ENCODE measurements around the gene ELL. TPM values are rescaled to one million over a fixed set of nuclear protein-coding genes. Genes with fewer than 3 reads are reported as not detected.
"Not testable (repeated sequence)": the region's sequence is repeated elsewhere in the genome, so short reads cannot be mapped to it uniquely, and the experiment has no call there.

Gene ELL
- total and polyA plus RNA-seq, 2 donors (not counting 3 experiments of a cell fraction or from before 2014, with no cell fraction given) = 9.9 to 18.2 TPM

DNA sequence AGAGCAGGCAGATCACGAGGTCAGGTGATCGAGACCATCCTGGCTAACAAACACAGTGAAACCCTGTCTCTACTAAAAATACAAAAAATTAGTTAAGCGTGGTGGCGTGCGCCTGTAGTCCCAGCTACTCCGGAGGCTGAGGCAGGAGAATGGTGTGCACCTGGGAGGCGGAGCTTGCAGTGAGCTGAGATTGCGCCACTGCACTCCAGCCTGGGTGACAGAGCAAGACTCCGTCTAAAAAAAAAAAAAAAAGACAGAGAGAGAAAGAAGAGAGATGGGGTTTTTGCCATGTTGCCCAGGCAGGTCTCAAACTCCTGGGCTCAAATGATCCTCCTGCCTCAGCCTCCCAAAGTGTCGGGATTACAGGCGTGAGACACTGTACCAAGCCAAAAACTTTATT, 116.1 kb downstream of the ELL start:
- H3K27me3 ChIP-seq (ENCODE audit: control insufficient read depth in 2 of 2, insufficient read depth in 2 of 2, low read length in 2 of 2); POLR2A ChIA-PET; H3K4me3 ChIP-seq (replicated peaks in 1 of 3; ENCODE audit: insufficient read depth in 1 of 3, low read depth in 1 of 3, low read length in 3 of 3); H3K9ac ChIP-seq (replicated peaks; ENCODE audit: extremely low read depth, insufficient read depth, low read length); H3K9me1 ChIP-seq (replicated peaks; ENCODE audit: control insufficient read depth, extremely low read depth, insufficient read depth, low read length); H3K4me1 ChIP-seq (ENCODE audit: control insufficient read depth, extremely low read depth, insufficient read depth, low read length); intact Hi-C loops (cut with micrococcal nuclease); H3K9me3 ChIP-seq (replicated peaks; ENCODE audit: control insufficient read depth, insufficient read depth, low read length); DNase-seq (ENCODE audit: low read depth, low spot score); dilution Hi-C loops (cut with MboI; ENCODE audit: extremely low pct_ligation_motif_present, low sequenced_read_pairs); H4K20me1 ChIP-seq (replicated peaks; ENCODE audit: control insufficient read depth, extremely low read depth, insufficient read depth, low read length); H3K36me3 ChIP-seq (ENCODE audit: control insufficient read depth in 2 of 2, extremely low read depth in 1 of 2, insufficient read depth in 2 of 2, low read length in 2 of 2); H3K79me2 ChIP-seq (ENCODE audit: control insufficient read depth, insufficient read depth, low read length); H2AFZ ChIP-seq (ENCODE audit: low read depth, low read length); BruUV-seq (replicated peaks); FAIRE-seq; H3K4me2 ChIP-seq (ENCODE audit: insufficient read depth, low read length); H3K27ac ChIP-seq (ENCODE audit: insufficient read depth, low read depth, low read length): not testable (repeated sequence)
- CTCF ChIA-PET = interaction anchor here (1.7 to 7.9 kb wide), 4 partner anchors 12 to 57 kb away, joined by 5 to 64 read pairs (median 6); no protein-coding TSS in a partner anchor

DNA sequence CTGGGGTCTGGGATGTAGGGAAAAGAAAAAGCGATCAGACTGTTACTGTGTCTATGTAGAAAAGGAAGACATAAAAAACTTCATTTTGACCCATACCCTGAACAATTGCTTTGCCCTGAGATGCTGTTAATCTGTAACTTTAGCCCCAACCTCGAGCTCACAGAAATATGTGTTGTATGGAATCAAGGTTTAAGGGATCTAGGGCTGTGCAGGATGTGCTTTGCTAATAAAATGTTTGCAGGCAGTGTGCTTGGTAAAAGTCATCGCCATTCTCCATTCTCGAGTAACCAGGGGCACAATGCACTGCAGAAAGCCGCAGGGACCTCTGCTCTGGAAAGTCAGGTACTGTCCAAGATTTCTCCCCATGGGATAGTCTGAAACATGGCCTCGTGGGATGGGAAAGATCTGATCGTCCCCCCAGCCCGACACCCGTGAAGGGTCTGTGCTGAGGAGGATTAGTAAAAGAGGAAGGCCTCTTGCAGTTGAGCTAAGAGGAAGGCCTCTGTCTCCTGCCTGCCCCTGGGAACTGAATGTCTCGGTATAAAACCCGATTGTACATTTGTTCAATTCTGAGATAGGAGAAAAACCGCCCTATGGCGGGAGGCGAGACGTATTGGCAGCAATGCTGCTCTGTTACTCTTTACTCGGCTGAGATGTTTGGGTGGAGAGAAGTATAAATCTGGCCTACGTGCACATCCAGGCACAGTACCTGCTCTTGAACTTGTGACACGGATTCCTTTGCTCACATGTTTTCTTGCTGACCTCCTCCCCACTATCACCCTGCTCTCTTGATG, 119.2 kb downstream of the ELL start:
- POLR2A ChIA-PET; H3K27me3 ChIP-seq (ENCODE audit: control insufficient read depth in 2 of 2, insufficient read depth in 2 of 2, low read length in 2 of 2); H3K9me1 ChIP-seq (replicated peaks; ENCODE audit: control insufficient read depth, extremely low read depth, insufficient read depth, low read length); FAIRE-seq; H3K27ac ChIP-seq (ENCODE audit: insufficient read depth, low read depth, low read length); DNase-seq (ENCODE audit: low read depth, low spot score); H3K36me3 ChIP-seq (ENCODE audit: control insufficient read depth in 2 of 2, extremely low read depth in 1 of 2, insufficient read depth in 2 of 2, low read length in 2 of 2); H3K9me3 ChIP-seq (replicated peaks; ENCODE audit: control insufficient read depth, insufficient read depth, low read length); H2AFZ ChIP-seq (ENCODE audit: low read depth, low read length); H3K79me2 ChIP-seq (ENCODE audit: control insufficient read depth, insufficient read depth, low read length); H4K20me1 ChIP-seq (replicated peaks; ENCODE audit: control insufficient read depth, extremely low read depth, insufficient read depth, low read length); intact Hi-C loops (cut with micrococcal nuclease); H3K4me1 ChIP-seq (ENCODE audit: control insufficient read depth, extremely low read depth, insufficient read depth, low read length); BruUV-seq (replicated peaks); H3K9ac ChIP-seq (replicated peaks; ENCODE audit: extremely low read depth, insufficient read depth, low read length); dilution Hi-C loops (cut with MboI; ENCODE audit: extremely low pct_ligation_motif_present, low sequenced_read_pairs); H3K4me2 ChIP-seq (ENCODE audit: insufficient read depth, low read length); H3K4me3 ChIP-seq (replicated peaks in 1 of 3; ENCODE audit: insufficient read depth in 1 of 3, low read depth in 1 of 3, low read length in 3 of 3): not testable (repeated sequence)
- CTCF ChIA-PET = interaction anchor here (0.8 to 1.8 kb wide), 5 partner anchors 9 to 123 kb away, joined by 5 to 17 read pairs (median 6); no protein-coding TSS in a partner anchor
